ENCODE data around the gene IL31RA.

Gene IL31RA

GRCh38 chr5:55860709-55861108 lies 9.6 kb downstream of the IL31RA start:
- no peak for DNase-seq

- no peak for DNase-seq
Observed at GRCh38 chr5:55864606-55865541, 13.7 kb downstream of the IL31RA start.

GRCh38 chr5:55865831-55866230 lies 14.7 kb downstream of the IL31RA start:
- DNase-seq = no peak

GRCh38 chr5:55866485-55866884 lies 15.3 kb downstream of the IL31RA start:
- DNase-seq = no peak

GRCh38 chr5:55866934-55867333 lies 15.8 kb downstream of the IL31RA start:
- no peak for DNase-seq

- peak; percentile 50 for DNase-seq
Observed at GRCh38 chr5:55868846-55869245, 17.7 kb downstream of the IL31RA start.

GRCh38 chr5:55869847-55870246 lies 18.7 kb downstream of the IL31RA start:
- DNase-seq = no peak

GRCh38 chr5:55873234-55873633 lies 22.1 kb downstream of the IL31RA start:
- DNase-seq = no peak

GRCh38 chr5:55877655-55878054 lies 26.5 kb downstream of the IL31RA start:
- DNase-seq = no peak

GRCh38 chr5:55880453-55880852 lies 29.3 kb downstream of the IL31RA start:
- no peak for DNase-seq

- DNase-seq = no peak
Observed at GRCh38 chr5:55885359-55885758, 34.2 kb downstream of the IL31RA start.

GRCh38 chr5:55888205-55888604 lies 37.0 kb downstream of the IL31RA start:
- no peak for DNase-seq

- DNase-seq = no peak
Observed at GRCh38 chr5:55892479-55892878, 41.3 kb downstream of the IL31RA start.

GRCh38 chr5:55894135-55894534 lies 43.0 kb downstream of the IL31RA start:
- DNase-seq = no peak

- no peak for DNase-seq
Observed at GRCh38 chr5:55895346-55895745, 44.2 kb downstream of the IL31RA start.

- DNase-seq = no peak
Observed at GRCh38 chr5:55896238-55896637, 45.1 kb downstream of the IL31RA start.

GRCh38 chr5:55896663-55897062 lies 45.5 kb downstream of the IL31RA start:
- no peak for DNase-seq

- no peak for DNase-seq
Observed at GRCh38 chr5:55897206-55897894, 46.2 kb downstream of the IL31RA start.

GRCh38 chr5:55897905-55898304 lies 46.7 kb downstream of the IL31RA start:
- DNase-seq = no peak

- no peak for DNase-seq
Observed at GRCh38 chr5:55899344-55899743, 48.2 kb downstream of the IL31RA start.

GRCh38 chr5:55900068-55900467 lies 48.9 kb downstream of the IL31RA start:
- no peak for DNase-seq

GRCh38 chr5:55900776-55901175 lies 49.6 kb downstream of the IL31RA start:
- no peak for DNase-seq

- DNase-seq = no peak
Observed at GRCh38 chr5:55902696-55903095, 51.5 kb downstream of the IL31RA start.

GRCh38 chr5:55903121-55903701 lies 52.1 kb downstream of the IL31RA start:
- DNase-seq = no peak

Measured in NK-92 treated with Interleukin-12 subunit alpha and Interleukin-12 subunit beta, amount 100 ng/mL, for 24 hours (cell line).